NCI-H187 (cell line): ENCODE results near the gene CLDN18.

Experiments used
- DNase-seq, 2 experiments: peaks; one replicate each; lab custom pipeline; 2025; lab: John Stamatoyannopoulos, UW

The CLDN18 gene

DNA sequence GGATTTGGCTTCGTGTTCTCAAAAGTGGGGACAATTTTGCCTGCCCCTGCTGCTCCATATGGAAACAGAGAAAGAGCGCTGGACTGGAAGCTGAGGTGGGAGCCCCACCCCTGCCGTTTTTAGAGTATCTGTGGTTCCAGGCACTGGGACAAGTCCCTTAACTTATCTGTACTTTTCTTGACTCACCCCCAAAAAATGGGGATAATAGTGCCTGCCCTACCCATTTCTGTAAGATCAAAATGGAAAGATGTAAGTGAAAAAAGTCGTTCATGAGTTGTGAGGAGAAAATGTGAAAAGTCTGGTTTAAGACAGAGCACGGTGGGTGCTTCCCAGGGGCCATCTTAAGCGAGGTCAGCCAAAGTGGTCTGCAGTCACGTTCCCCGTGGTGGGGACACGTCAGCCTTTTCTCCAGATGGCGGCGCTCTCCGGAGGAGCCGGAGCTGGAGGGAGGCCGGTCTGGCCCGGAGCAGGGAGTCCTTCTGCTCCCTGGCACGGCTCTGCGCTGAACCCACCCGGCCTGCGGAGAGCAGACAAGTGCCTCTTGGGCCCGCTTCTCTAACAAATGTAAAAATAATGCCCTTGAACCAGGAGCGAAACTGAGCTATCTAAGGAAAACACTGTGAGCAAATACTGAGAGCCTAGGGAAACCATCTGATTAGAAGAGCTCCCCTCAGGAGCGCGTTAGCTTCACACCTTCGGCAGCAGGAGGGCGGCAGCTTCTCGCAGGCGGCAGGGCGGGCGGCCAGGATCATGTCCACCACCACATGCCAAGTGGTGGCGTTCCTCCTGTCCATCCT is at the start of gene CLDN18:
CLDN18 (plus strand) TSS at position 690 of the 797 bp plus-strand sequence; CDS start at position 751, 61 bp downstream.
- DNase-seq, result no peak

DNA sequence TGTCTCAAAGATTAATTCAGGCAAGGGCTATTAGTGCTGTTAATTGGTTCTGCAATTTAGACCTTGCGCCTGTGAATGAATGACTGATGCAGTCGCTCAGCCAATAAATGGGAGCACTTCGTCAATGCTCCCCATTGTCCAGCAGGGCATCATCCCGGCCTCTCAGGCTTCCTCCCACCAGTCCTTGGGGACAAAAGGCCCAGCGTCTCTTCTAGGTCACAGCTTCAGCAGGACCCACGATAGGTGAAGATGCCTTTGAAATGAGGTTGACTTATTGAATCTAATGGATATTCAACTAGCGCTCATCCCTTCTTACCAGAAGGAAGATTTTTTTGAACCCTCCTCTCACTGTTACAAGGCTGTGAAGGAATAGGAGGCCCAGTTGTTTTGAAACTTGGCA is 47.7 kb upstream of the CLDN18 start:
- DNase-seq, result no peak

- no peak for DNase-seq
Observed at GRCh38 chr3:137963463-137963862, 46.5 kb upstream of the CLDN18 start.

DNA sequence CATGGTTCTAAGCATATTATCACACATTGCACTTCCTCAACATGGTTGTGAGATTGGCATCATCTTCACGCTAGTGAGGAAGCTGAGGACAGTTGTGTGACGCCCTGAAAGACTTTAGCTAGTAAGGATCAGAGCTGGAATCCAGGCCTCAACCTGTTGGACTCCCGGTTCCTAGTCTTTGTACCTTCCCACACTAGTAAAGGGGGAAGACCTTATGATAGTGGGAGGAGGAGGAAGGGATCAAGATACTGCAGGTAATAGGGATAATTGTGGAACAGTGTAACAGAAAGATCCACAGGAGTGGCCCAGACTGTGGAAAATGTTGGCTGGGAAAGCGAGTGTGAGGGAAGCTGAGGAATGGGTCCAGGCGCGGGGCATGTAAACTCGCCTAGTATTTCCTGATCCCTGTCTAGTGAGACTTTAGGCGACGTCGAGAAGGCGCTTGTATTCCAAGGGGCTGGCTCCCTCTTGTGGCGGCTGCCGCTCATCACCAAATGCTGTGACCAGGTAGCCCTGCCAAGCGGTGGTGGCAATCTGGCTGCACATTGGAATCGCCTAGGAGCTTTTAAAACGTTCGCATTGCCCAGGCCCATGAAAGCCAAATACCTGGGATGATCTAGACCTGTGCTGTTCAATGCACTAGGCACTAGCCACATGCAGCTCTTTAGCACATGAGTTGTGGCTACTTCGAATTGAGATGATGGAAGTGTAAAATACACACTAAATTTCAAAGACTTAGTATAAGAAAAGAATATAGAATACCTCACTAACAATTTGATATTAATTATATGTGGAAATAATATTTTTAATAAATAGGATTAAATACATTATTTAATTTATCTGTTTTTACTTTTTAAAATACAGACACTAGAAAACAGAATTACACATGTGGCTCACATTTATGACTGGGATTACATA is 38.8 kb upstream of the CLDN18 start:
- DNase-seq, result peak in 1 of 2 experiments; percentile 17

GRCh38 chr3:137972396-137972795 is 37.6 kb upstream of the CLDN18 start:
- DNase-seq, result no peak

DNA sequence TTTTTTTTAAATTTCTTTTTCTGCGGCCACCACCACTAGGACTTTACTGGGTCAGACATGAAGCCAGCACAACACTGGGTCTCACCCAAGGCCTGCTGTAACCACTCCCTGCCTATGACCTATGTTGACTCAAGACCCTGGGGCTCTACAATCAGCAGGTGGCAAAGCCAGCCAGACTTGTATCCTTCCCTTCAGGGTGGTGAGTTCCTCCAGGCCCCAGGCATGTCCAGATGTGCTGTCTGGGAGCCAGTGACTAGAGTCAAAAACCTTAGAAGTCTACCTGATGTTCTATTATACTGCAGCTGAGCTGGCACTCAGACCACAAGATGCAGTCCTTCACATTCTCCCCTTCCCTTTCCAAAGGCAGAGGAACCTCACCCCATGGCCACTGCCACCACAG is 31.6 kb upstream of the CLDN18 start:
- DNase-seq, result no peak

DNA sequence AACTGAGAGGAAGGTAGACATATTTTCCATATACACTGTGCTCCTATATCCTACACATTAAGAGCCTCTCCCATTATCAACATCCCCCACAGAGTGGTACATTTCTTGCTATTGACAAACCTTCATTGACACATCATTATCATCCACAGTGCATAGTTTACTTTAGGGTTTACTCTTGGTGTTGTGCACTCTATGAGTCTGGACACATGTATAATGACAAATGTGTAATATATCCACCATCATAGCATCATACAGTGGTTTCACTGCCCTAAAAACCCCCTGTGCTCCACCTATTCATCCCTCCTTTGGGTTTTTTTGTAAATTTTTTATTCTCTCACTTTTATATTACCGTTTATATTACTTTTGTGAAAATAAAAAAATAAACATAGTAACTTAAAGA is 22.2 kb upstream of the CLDN18 start:
- no peak for DNase-seq

- DNase-seq, result no peak
Observed at GRCh38 chr3:137988152-137988551, 21.8 kb upstream of the CLDN18 start.

DNA sequence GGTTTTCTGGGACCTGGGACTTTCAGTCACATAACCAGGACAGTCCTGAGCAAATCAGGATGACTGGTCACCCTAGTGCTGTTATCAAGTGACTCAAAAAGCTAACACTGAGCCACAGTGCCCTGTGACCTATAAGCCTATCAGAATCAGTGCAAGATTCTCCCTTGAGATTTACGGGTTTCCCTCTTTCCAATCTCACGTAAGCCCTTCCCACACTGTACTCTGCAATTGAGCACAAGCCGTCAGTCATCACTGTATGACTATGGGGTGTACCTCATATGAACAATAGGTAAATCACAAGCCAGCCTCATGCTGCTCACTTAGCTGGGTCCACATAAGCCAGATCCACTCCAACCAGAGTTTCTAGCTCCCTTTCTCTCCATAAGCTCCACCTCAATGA is 21.0 kb upstream of the CLDN18 start:
- DNase-seq, result no peak

- DNase-seq, result no peak
Observed at GRCh38 chr3:137990427-137990826, 19.5 kb upstream of the CLDN18 start.

GRCh38 chr3:137992592-137992991 is 17.4 kb upstream of the CLDN18 start:
- DNase-seq, result no peak

DNA sequence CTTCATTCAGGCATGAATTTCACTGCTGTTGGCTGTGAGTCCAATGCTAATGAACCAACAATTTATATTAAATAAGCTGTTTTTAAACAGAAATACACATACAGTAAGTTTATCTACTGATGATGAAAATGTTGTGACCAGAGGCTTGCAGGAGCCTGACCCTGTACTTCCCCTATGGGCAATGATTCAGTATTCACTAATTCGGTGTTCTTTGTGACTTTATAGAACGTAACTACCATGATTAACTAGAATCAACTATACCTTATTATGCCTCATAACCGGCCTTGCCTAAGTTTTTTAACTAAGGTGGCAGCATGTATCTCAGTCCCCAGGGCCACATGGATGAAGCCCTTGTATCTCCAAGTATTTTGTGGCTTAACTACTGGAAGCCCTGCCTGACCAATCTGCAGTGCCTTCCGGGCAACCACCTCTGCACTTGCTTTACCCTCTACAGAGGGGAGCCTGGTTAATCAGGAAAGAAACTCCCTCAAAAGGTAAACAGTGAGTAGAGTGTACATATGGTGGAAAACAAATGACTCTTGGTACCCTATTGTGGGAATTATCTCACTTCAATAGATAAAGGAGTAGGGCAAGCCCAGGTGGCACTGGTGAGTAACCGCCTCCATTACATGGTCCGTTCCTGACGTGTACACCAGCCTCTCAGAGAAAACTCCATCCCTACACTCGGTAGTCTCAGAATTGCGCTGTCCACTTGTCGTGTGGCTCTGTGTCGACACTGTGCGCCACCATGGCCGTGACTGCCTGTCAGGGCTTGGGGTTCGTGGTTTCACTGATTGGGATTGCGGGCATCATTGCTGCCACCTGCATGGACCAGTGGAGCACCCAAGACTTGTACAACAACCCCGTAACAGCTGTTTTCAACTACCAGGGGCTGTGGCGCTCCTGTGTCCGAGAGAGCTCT is 11.6 kb upstream of the CLDN18 start:
- no peak for DNase-seq

DNA sequence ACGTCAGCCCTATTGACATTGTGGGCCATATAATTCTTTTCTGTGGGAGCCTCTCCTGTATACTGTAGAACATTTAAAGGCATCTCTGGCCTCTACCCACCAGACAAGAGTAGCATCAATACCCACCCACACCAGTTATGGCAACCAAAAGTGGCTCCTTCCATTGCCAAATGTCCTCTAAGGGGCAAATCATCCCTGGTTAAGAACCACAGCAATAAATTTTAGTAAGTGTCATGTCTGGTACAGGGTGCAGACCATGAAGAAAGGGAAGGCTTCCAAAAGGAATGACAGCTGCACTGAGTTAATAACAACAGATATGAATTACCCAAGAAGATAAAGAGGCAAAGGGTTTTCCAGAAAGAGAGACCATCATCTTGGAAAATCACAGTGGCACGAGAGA is 6.9 kb upstream of the CLDN18 start:
- no peak for DNase-seq

- no peak for DNase-seq
Observed at GRCh38 chr3:138005627-138006026, 4.3 kb upstream of the CLDN18 start.

DNA sequence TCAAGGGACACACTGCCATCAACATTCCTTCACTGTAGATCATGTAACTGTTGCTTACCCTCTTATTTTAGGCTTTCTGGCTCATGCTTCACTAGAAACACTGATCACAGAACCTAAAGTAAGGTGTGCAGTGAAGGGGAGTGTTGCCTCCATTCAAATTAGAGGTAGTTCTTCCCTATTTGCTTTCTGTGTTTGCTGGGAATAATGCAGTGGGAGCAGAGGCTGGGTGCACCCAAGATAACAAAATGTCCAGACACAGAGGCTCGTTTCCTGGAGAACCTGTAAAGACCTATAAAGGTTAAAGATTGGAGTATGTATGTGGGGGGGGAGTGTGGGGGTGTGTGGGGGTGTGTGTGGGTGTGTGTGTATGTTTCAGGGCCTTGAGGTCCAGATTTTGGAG is 2.1 kb upstream of the CLDN18 start:
- DNase-seq, result no peak

- no peak for DNase-seq
Observed at GRCh38 chr3:138010273-138010590, 267 bp downstream of the CLDN18 start.

- DNase-seq, result no peak
Observed at GRCh38 chr3:138011722-138012121, 1.8 kb downstream of the CLDN18 start.

- no peak for DNase-seq
Observed at GRCh38 chr3:138012526-138012925, 2.6 kb downstream of the CLDN18 start.

- DNase-seq, result no peak
Observed at GRCh38 chr3:138016065-138016464, 6.1 kb downstream of the CLDN18 start.

DNA sequence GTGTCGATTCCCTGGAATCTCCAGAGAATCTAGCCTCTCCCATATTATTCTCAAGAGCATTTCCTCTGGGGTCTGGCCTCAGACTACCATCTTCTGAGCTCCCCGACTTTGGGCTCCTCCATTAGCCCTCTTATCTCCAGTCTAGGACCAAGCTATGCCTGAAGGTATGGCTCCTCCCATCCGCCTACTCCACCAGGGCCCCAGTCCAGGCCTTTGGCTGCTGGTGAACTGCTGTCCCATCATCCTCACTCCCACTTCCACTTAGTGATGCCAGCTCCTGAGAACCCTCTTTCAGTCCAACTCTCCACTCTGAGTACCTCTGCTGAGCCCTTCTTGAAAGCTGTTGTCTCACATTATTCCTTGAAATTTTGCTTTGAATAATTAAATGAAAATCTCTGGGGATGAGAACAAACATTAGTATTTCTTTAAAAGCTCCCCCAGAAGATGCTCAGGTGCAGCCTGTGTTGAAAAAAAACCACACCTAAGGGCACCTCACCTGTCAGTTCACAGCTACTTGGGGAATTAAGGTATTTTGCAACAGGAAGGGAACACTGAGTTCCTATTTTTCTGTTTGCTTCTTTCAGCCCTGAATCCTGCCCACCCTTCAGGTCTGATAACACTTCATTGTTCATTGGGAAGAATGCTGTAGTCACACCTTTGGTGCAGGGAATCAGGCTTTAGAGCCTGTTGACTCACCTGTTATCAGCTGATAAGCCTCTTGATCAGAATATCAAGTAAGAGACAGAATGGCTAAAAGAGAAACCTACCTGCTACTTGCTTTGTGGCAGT is 9.5 kb downstream of the CLDN18 start:
- no peak for DNase-seq

- no peak for DNase-seq
Observed at GRCh38 chr3:138023754-138024153, 13.8 kb downstream of the CLDN18 start.
